KBM-7 (cell line): Measurements from ENCODE around the gene KIAA0825.
"Not testable (repeated sequence)": the region's sequence is repeated elsewhere in the genome, so short reads cannot be mapped to it uniquely, and the experiment has no call there.

Source experiments
- DNase-seq: peaks from one replicate; pipeline ENCODE4 v3.0.0-alpha.2; 2015
- in situ Hi-C: fragments of 300-500 bp; cut with MboI; formaldehyde crosslinking; loops from 2 replicates; pipeline ENCODE4 v1.14.3; 2020; ENCODE audit warnings: low sequenced_read_pairs, low pct_unique_long_range_greater_than_20kb, mixed read lengths

Gene KIAA0825

DNA sequence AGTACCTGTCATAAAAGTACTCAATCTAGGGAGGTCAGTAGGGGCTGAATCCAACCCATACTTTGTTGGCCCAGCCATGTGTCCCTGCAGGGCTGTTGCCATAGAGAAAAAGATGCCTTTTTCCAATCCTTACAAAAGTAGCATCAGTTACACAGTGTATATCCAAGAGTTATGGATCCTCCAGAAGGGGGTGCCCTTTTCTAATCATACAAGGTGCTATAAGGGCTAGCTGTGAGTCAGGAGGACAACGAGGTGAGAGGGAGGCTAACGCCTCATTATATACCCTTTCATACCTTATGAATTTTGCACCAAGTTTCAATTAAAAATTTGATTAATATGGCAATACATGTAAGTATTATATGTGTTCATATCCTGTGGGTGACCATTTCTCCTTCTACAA lies 4.8 kb downstream of the KIAA0825 start:
- peak; percentile 39 for DNase-seq
- in situ Hi-C loops = no loop called here

GRCh38 chr5:94595281-94595840 lies 23.0 kb downstream of the KIAA0825 start:
- DNase-seq = no peak
- in situ Hi-C loops = no loop called here

DNA sequence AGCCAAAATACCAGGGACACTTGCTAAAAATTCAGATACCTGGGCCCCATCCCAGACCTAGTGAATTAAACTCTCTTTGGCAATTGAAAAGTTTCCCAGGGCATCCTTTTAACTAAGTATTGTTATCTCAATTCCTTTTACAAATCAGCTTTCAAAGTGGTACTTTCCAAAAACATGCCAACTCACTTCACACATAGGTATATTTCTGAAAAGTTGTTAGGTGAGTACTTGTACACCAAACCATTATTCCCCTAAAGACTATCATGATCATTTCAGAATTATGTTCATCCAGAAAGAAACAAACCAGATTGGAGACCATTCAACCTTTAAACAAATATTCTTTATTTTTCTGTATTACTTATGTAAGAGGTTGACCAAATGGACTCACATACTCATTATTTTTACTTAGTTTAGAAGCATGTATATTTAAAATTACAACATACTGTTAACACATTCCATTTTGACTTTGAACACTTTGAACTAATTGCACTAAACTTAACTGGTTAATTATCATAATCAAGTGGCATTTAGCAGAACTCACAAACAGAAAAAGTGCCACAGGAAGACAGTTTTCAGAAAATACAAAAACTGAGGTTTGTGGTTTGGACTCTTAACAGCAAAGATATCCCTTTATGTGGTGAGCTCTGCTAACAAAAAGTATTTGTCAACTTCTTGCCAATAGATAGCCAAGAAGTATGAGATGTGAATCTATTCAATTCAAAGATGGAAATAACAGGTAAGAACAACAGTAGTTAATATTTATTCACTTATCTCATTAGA lies 40.7 kb downstream of the KIAA0825 start:
- in situ Hi-C loops = no loop called here
- DNase-seq = peak; percentile 12

- DNase-seq = no peak
- in situ Hi-C loops = no loop called here
Measured at GRCh38 chr5:94575196-94575595, 43.2 kb downstream of the KIAA0825 start.

DNA sequence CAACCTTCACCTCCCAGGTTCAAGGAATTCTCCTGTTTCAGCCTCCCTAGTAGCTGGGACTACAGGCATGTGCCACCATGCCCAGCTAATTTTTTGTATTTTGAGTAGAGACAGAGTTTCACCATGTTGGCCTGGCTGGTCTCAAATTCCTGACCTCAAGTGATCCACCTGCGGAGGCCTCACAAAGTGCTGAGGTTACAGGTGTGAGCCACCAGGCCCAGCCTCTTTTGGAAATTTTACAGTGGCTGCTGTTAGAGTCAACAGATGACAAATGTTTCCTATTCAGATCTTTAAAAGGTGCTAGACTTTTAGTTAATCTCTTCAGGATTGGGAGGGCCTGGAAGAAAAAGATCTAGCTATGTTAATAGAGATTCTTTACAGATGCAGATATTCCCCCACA lies 45.1 kb downstream of the KIAA0825 start:
- in situ Hi-C loops = not testable (repeated sequence)

DNA sequence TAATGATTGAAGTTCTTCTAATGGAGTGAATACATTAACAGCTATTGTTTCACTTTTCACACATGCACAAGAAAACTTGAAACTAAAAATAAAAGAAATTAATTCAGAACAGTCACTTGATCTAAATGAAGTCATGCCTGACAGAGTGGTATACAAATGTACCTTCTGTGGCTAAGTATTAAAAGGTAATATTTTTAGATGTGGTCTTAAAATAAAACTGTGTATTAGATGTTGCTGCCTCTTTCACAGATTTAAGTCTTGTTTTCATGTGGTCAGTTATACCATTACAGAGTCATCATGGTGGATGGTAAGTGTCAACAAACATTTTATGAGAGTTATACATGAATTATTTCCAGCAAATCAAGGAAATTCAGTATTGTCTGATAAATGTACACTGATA lies 47.0 kb downstream of the KIAA0825 start:
- in situ Hi-C loops = no loop called here
- DNase-seq = no peak

More for the DNA sequence above, 45.1 kb downstream of the KIAA0825 start:
- not testable (repeated sequence) for DNase-seq

- in situ Hi-C loops = no loop called here
- no peak for DNase-seq
Measured at GRCh38 chr5:94564812-94565211, 53.6 kb downstream of the KIAA0825 start.

- in situ Hi-C loops = no loop called here
Measured at GRCh38 chr5:94562327-94562971, 56.0 kb downstream of the KIAA0825 start.

DNA sequence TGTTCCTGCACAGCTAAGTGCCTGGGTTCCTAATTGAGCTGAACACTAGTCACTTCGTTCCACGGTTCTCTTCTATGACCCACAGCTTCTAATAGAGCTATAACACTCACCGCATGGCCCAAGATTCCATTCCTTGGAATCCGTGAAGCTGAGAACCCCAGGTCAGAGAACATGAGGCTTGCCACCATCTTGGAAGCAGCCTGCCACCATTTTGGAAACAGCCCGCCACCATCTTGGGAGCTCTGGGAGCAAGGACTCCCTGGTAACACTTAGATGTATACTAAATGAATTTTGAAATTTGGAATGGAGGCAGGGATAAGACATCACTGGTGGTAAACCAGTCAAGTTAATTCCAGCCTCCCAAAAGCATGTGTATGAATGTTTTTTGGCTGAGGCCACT lies 60.4 kb downstream of the KIAA0825 start:
- in situ Hi-C loops = no loop called here
- no peak for DNase-seq

More at GRCh38 chr5:94562327-94562971, 56.0 kb downstream of the KIAA0825 start:
- no peak for DNase-seq

- in situ Hi-C loops = no loop called here
Measured at GRCh38 chr5:94551858-94552257, 66.5 kb downstream of the KIAA0825 start.

GRCh38 chr5:94545870-94546625 lies 72.4 kb downstream of the KIAA0825 start:
- DNase-seq = peak; percentile 92
- in situ Hi-C loops = no loop called here

More at GRCh38 chr5:94551858-94552257, 66.5 kb downstream of the KIAA0825 start:
- DNase-seq = no peak

DNA sequence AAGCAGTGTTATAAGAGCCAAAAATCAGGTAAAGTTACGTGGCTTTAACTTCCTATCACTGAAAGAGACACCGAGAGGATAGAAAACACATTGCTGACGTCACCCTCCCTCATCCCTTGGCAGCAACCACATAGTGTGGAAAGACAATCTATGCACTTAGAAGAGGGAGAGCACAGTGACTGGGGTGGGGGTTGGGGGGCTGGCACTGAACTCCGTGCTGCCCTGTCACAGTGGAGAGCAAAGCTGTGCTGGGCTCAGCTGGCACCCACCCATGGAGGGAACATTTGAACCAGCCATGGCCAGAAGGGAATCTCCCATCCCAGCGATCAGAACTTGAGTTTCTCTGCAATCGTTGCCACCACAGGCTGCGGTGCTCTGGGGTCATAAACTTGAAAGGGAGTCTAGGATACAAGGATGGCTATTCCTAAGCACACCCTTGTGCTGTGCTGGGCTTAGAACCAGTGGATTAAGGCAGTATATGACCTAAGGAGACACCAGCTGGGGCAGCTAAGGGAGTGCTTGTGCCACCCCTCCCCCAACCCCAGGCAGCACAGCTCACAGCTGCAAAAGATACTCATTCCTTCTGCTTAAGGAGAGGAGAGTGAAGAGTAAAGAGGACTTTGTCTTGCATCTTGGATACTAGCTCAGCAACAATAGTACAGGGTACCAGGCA lies 73.4 kb downstream of the KIAA0825 start:
- DNase-seq = peak; percentile 18

DNA sequence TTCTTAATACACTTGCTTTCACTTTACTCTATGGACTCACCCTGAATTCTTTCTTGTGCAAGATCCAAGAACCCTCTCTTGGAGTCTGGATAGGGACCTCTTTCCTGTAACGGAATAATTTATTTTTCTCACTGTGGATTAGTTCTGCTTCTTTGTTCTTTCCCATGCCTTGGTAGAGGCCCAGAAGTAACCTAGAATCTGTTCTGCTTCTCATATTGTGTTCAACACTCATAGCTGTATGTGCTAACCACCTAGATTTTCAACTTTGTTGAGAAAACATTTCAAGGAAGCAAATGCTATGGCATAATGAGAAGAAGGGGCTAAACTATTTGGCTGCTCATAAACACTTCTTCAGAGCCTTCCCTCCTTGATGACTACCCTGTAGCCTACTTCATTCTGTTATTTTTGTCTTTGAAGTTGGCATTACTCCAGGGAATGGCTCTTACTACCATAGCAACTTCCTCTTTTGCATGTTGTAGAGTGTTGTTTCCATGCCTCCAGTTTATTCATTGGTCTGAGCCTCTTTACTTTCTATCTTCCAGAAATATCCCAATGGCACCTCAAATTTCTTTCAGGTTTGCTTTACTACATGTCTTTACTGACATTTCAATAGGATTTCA lies 74.3 kb downstream of the KIAA0825 start:
- DNase-seq = peak; percentile 93
- in situ Hi-C loops = no loop called here

More for the DNA sequence above, 73.4 kb downstream of the KIAA0825 start:
- in situ Hi-C loops = no loop called here

- peak; percentile 22 for DNase-seq
- in situ Hi-C loops = no loop called here
Measured at GRCh38 chr5:94540856-94541494, 77.4 kb downstream of the KIAA0825 start.

DNA sequence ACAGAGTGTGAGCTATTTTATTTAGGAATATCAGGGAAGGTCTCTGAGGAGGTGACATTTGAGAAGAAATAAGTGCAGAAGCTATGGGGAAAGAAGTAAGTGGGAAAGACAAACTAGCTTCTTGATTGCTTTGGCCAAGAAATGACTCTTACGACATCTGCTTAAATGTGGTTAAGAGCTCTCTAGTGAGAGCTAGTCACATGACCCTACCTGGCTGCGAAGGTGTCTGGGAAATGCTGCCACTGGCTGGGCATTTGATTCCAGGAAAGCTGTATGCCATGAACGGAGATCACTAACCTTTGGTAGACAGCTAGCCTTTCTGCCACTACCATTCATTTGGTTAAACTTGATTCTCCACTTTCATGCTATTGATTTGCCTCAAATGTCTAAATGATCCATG lies 80.1 kb downstream of the KIAA0825 start:
- no peak for DNase-seq
- in situ Hi-C loops = no loop called here

GRCh38 chr5:94526706-94527105 lies 91.7 kb downstream of the KIAA0825 start:
- no peak for DNase-seq
- in situ Hi-C loops = no loop called here

GRCh38 chr5:94524841-94525697 lies 93.3 kb downstream of the KIAA0825 start:
- peak; percentile 60 for DNase-seq
- in situ Hi-C loops = no loop called here
